ELR (cell line): ENCODE measurements around the gene ANXA6.

Source experiments
- DNase-seq: peaks from one replicate; pipeline ENCODE4 v3.0.0-alpha.2; 2015; ENCODE audit warnings: low read depth

Gene ANXA6

DNA sequence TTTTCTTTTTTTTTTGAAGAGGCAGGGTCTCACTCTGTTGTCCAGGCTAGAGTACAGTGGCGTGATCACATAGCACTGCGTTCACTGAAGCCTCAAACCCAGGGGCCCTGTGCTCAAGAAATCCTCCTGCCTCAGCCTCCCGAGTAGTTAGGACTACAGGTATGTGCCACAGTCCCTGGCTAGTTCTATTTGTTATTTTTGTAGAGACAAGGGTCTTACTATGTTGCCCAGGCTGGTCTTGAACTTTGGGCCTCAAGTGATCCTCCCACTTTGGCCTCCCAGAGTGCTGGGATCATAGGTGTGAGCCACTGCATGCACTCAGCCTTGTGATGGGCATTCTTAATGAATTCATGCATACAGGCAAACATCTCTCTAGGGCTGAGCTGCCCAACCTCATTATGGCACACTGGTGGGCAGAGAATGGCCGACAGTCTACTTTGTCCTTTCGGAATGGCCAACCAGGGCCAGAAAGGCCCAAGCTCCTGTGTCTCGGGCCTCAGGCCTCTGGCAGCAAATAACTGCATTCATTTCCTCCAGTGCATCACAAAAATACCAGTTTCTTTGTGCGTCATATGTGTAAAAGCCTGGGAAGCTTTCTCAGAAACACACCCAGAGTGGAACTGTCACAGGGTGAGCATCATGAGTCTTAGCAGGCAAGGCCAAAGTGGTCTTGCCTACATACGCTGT lies 27.2 kb downstream of the ANXA6 start:
- no peak for DNase-seq

DNA sequence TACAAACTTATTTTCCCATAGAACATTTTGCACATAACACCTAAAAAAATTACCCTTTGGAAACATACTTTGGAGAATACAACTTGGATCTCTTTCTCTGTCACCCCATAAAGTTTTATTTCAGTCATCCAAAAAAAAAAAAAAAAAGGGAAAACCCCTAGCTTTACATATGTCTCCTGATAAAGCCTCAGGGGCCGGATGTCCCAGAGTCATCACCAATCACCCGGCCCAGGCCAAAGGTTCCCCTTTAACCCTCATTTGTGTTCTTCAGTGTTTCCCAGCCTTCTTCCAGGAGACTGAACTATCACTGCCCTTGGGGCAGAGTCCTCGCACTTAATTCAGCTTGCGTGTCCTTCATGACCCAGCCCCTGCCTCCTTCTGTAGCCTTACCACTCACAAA lies 28.8 kb downstream of the ANXA6 start:
- DNase-seq: peak; percentile 25

DNA sequence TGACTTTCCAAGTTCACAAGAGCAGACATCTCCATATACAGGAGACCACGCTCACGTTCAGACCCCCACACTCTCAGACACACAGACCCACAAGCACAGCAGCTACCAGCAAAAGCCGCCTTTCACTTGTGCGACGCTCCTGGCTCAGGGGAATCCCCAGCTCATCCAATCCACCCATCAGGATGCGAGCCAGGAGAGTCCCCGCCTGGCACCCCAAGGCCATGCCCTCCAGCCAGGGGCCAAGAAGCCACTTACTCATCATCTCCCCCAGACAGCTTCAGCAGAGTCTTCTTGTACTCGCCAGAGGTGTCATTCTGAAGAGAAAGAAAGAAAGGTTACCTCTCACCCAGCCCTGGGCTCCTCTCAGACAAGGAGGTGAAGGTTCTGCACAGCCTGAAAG lies 29.7 kb downstream of the ANXA6 start:
- no peak for DNase-seq

DNA sequence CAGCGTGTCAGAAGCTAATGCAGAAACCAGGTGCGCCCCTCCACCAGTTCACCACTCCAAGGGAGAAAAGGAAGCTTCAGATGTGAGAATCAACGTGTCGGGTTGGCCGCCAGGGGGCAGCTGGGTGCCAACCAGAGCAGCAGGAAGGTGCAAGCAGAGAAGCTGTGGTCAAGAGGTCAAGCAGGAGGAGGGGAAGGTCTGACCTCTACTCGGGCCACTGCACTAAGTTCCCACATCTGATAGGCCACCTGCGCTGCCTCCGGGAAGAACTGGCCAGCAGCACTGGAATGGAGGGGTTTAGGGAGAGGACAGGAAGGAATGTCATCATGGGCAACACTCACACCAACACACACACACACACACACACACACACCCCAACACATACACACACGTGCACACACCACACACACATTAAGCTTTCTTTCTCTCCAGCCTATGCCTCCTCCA lies 31.4 kb downstream of the ANXA6 start:
- DNase-seq: peak; percentile 75

DNA sequence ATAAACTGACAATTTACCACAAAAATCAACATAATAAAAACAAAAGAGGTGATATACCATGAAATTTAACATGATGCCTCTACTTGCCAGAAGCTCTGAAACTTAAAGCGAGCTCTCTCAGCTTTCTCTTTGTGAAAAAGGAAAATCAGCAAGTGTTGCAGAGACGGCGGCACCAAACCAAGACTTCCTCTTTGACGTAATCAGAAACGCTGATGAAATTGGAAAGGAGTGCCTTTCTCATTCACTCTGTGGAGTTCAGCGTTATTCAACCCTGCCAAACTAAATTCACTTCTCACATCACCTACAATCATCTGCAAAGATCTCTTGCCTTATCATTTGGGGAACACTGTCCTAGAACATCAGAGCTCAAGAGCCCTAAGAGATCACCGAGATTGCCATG lies 32.2 kb downstream of the ANXA6 start:
- DNase-seq: no peak

DNA sequence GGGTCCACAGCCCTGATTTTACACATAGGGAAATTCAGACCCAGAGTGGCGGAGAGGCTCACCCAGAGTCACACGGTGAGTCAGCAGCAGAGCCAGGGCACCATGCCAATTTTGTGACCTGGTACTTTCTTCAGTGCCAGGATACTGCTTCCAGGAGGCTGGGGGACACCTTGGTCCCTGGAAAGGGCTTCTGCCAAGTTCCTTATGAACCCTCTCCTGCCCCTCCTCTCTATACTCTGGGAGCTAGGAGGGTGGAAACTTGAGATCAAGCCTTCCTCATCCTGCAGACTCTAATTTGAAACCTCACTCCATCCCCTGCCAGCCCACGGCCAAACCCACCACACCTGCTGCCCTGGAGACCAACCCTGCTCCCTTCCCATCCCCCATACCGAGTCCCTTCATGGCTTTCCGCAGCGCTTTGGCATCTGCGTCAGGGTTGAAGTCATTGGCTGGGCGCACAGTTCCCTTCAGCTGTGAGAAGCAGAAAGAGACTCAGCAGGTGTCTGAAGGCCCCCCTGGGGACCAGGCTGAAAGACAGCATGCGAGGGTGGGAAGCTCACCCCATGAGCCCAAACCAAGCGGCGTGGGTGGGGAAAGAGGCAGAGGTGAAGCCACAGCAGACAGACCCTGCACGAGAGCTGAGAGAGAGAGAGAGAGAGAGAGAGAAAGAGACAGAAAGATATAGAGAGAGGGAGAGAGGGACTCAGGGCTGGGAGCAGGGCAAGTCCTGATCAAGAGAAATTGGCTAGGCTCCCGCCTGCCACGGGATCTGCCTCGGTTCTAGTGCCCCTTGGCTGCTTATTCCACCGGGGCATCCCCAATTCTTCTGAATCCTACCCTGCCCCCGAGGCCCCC lies 33.5 kb downstream of the ANXA6 start:
- DNase-seq: peak; percentile 47

DNA sequence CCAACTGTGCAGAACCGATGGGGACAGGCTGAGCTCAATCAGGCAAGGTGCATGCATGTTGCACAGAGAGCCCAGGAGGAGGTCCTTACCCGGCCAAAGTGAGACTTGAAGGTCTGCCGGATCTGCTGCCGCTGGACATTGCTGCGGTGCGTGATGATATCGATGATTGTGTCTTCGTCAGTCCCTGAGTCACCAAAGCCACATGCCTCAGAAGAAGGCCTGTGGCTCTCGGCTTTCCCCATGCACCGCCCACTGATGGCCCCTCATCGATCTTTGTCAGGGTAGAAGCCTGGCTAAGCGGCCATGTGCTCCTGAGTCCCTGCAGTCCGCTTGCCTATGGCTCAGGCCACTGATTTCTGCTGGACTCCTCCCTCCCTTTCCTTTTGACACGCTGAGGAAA lies 34.8 kb downstream of the ANXA6 start:
- DNase-seq: no peak

DNA sequence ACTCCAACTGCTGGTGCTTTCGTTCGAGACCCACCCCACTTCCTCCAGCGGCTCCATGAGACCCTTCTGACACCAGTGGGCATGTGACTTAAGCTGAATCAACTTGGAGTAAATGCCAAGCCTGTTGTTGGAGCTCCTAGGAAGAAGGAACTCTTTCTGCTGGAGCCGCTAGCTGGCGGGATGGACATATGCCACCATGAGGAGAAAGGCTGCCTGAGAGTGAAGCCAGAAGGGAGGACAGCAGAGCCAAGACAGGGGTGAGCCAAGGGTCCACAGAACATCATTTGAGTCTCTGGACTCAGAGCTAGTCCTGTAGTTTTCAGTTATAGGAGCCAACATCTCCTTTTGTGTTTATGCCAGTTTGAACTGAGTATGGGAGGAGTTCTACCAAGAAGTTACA lies 35.9 kb downstream of the ANXA6 start:
- DNase-seq: no peak

DNA sequence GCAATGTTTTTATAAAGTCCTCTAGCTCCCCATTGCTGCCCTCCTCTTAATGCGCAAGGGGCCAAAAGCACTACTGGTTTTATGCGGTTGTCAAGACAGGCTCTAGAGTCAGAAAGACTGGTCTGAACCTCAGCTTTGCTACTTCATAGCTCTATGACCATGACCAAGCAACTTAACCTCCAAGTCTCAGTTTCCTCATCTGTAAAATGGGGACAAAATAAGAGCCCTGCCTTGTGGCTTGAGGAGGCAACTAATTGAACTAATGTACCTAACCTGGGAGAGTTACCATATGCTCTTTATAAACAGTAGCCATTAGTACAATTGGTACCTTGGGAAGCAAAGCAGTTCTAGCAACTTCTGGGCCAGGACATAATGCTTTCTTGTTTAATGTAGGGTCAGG lies 36.5 kb downstream of the ANXA6 start:
- no peak for DNase-seq

DNA sequence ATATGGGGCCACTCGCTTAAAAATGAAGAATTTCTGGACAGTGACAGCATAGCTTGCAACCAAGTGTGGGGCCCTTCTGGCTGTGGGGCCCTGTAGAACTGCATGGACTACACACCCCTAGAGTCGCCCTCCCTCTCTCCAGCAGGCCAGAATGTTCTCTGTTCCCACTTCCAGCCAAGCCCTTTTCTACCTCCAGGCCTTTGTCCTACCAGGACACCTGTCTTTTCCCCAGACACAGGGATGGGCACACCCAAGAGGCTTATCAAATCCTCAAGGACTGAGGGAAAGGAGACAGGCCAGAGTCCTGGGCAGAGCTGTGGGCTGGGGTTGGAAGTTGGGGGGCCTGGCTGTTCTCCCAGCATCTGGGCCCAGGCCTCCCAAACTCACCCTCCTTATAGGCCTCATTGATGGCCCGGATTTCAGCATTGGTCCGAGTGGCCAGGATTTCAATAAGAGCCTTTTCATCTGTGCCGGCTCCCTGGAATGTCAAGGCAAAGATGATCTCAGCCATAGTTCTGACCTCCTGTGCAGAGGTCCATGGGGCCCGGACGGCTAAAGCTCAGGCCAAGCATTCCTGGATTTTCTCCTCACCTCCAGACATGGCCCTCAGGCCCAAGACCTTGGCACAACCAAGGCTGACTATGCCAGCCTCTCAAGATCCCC lies 38.5 kb downstream of the ANXA6 start:
- DNase-seq: no peak

DNA sequence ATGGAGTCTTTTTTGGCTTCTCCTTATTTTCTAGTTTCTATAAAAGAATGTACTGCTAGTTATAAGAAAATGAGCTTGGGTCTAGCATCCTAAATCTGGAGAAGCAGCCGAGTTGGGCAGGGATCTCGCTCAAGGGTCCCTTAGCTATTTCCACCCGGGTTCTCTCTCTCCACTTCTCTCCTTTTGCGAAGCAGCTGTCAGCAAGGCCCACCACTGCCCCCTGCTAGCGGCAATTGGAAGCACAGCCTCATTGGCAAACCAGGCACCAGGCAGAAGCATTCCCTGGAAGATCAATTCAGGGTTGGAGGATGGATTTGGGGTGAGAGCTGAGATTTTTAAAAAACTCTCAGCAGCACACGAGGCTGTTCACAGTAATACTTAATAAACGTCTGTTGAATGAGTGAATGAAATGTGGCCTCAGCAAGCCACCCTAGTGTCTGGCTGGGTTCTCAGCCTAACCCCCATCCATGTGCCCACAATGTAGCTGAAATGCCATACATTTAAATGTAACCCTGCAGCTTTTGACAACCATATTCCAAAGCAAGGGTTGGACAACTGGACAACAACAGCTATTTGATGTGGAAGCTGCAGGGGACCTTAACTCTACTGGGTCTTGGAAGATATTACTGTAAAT lies 42.2 kb downstream of the ANXA6 start:
- peak; percentile 78 for DNase-seq

DNA sequence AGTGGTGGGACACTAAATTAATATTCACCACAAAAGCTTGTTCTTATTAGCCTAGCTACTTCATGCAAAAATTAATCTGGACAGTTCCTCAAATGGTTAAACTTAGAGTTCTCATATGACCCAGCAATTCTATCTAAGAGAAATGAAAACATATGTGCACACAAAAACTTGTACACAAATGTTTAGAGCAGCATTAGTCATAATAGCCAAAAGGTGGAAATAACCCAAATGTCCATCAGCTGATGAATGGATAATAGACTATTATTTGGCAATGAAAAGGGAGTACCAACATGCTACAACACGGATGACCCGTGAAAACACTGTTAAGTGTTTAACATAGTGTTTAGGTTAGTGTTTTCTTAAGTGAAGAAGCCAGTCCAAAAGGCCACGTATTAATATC lies 43.9 kb downstream of the ANXA6 start:
- no peak for DNase-seq

DNA sequence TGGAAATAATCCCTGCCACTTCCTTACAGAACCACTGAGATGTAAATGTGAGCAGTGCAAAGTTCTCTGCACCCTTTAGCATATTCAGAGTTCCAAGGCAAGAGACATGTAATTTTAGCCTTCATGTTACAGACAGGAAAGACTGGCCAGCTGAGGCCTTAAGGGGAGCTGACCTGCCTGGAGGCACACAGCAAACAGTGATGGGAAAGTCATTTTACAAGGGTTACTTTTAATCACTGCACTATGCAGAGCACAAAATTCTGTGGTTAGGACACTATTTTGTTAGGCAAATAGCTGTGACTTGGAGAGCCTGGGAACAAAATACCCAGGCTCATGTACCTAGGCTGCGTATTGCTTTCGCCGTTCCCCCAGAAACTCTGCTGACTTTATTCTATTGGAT lies 46.6 kb downstream of the ANXA6 start:
- DNase-seq: no peak

DNA sequence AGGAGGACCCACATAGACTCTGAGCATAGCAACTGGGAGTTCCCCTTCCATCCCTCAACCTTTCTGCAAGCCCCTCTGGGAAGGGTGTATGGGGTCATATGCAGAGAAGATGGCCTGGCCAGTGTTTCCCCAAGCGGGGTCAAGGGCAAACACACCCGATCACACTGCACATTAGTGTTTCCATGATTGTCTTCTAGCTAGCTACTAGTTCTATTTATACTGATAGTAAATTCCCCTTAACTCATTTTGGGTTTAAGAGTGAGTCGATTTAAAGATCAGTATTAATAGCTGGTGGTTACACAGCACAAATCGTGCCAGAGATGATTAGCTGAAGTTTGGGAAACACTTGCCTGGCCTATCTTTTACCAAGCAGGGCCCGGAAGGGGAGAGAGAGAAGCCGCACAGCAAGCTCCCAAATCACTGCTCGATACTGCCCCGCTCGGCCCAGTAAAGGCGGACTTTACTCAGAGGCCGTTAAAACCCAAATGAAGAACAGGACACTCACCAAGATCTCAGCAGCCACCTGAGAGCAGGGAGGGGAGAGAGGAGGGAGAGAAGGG lies 47.4 kb downstream of the ANXA6 start:
- no peak for DNase-seq

DNA sequence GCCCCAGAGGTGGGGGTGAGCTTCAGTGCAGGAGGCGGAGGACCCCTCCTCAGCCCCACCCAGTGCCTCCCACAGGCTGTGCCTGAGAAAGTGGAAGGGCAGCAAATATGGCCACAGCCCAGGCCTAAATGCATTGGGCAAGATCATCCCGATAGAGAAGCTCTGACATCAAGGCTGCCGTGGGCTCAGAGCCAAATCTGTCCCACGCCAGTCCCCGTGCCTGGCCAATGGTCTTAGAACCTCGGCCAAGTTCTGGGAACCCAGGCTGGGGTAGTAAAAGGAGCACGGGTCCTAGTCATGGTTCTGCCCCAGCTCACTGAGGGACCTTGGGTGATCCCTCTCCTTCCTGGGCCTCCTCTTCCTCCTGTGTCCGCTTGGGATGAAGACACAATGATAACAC lies 49.0 kb downstream of the ANXA6 start:
- DNase-seq: no peak

DNA sequence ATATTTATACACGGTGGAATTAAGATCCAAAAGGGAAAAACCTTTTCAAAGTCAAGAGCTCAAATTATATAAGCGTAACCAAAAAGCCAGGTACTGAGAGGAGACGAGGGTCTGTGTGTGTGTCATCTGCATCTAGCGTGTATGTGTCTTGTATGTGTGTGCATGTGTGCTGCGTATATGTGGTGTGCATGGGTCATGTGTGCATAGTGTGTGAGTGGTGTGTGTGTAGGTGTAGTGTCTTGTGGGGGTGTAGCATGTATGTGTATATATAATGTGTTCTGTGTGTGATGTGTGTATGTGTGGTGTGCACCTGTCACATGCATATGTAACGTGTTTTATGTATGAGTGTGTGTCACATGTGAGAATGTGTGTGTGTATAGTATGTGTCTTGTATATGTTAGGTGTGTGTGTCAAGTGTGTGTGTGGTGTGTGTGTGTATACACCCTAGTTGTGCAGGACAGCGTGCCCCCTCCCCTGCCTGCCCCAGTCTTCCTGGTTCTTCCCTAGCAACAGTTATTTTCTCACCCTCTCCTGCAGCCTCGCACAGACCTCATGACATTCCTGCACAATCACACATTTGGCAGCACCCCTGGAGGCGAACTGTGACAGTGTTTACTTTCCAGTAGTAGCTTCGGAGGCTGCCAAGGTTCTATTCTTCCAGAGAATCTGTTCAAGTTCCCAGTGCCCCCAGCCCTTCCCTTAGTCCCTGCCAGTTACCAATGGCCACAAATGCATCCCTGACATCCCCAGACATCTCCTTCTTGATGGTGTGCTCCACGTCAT lies 49.6 kb downstream of the ANXA6 start:
- no peak for DNase-seq

DNA sequence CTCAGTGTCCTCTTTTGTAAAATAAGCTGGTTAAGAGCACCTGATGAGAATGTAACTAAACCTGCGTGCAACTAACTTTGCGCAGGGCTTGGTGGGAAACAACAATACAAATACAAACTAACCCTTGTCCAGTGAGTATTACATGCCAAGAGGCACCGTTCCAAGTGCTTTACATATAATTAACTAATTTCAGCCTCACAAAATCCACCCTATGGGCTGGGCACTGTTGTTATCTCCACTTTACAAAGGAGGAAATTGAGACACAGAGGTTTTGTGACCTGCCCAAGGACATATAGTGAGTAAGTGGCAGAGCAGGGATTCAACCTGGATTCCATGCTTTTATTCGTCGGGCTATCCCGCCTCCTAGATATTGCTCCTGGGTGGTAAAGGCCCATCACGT lies 50.5 kb downstream of the ANXA6 start:
- no peak for DNase-seq

DNA sequence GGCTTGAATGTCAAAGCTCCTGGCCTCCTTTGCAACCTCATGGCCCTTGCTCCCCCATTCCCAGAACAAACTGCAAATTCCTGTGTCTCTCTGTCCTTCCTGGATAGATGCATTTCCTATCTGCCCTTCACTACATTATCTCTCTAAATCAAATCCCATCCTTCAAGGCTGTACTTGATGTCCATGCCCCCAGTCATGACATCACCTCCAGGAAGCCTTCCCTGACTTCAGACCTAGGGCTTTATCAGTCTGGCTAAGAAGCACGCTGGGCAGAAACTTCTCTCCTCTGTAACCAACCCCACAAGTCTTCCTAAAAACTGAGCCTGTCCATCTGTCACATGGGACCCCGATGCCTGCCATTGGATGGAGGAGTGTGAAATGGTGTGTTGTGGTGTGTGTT lies 51.1 kb downstream of the ANXA6 start:
- no peak for DNase-seq

DNA sequence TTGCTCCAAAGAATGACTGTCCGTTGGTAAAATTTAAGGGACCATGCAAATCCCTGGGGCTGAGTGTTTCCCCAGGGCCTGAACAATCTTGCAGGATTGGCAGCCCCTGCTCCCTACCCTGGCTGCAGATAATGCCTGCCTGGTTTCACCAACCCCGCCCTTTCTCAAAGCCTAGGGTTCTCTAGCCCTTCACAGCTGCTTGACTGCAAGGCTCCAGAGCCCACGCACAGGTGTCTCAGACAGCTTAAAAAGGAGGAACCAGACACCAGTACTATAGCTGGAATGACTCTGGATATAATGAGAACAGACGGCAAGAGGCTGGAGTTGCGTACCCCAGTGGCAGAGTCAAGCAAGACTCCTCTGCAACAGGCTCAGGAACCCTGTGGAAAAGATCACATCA lies 51.5 kb downstream of the ANXA6 start:
- DNase-seq: no peak

DNA sequence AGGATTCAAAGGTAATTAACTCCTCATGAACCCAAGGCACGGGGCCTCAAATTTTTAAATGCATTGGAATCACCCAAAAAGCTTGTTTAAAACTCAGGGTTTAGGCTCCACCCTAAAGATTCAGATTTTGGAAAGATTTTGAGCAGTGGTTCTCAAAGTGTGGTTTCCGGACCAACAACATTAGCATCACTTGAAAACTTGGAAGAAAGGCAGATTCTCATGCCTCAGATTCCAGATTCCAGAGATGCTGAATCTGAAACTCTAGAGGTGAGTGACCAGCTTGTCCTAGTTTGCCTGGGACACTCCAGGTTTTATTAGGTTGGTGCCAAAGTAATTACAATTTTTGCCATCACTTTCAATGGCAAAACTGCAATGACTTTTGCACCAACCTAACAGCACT lies 52.0 kb downstream of the ANXA6 start:
- no peak for DNase-seq

DNA sequence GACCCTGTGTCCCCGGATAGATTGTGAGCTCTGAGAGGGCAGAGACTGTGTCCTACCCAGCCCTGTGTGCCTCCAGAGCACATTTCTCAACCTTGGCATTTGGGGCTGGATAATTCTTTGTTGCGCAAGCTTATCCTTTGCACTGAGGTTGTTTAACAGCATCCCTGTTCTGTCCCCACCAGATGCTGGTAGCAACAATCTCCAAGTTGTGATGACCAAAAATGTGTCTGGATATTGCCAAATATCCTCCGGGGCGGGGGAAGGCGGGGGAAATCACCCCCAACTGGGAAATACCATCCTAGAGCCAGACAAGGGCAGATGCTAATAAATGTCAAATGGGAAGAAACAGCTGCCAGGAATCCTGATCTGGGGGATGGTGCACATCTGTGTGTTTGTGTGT lies 52.8 kb downstream of the ANXA6 start:
- DNase-seq: no peak

DNA sequence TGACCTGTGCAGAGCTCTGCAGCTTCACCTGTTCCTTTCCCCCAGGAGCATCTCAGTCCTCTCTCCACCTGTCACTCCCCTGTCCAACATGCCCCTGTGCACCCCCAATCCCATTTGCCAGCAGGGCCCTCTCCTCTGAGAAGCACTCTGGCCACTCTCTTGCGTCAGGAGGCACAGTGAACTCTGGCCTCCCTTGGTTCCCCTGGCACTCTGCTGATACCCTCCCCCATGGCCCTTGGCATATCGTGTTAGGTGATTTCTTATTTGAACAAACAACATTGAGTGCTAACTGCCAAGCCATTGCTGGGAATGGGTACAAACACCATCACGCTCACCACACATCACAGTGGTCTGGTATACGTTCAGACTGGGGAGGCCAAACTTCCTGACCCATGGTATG lies 55.8 kb downstream of the ANXA6 start:
- DNase-seq: no peak
